Hindlimb muscle (tissue), 1 donor: ENCODE measurements around the gene TEK. TPM values are rescaled to one million over a fixed set of nuclear protein-coding genes. Genes with fewer than 3 reads are reported as not detected.
"Not testable (repeated sequence)": the region's sequence is repeated elsewhere in the genome, so short reads cannot be mapped to it uniquely, and the experiment has no call there.

Experiments used
- DNase-seq: peaks from one replicate; pipeline ENCODE4 v3.0.0-alpha.2; 2013
- polyA plus RNA-seq: library from polyadenylated mRNA; unstranded; fragments of 120-200 nt; gene quantifications from one replicate; pipeline ENCODE4 v1.2.1, GENCODE V29; 2013; ENCODE audit not compliant: insufficient read length

The TEK gene
- polyA plus RNA-seq, 1 donor: 15.0 TPM

DNA sequence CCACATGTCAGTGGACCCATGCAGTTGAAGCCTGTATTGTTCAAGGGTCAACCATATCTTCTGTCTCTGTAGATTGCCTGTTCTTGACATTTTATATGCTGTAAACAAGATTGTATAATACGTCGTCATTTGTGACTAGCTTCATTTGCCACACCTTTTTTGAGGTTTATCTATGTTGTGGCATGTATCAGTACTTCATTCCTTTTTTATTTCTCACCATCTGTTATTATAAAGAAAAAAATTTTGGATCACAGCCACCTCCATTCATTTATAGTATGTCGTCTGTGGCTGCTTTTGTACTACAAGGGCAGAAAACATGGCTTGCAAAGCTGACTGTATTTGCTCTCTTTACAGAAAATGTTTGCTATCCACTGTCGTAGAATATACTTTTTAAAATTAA is 72.4 kb downstream of the TEK start:
- no peak for DNase-seq

DNA sequence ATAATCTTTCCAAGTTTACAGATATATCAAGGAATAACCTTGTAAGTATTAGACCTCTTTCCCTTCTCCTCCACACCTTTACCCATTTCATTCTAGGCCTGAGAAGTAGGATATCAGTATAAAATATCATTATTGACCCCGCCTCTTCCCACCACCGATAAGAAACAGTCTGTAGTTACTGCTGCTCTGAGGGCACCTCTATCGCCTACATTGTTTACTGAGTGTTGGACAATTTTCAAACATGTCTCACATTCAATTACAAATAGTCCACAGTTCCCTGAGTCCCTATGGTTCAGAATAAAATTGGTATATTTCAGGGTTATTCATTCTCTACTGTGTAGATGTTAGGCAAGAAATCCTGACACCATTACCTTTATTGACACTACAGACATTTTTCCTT is 73.4 kb downstream of the TEK start:
- no peak for DNase-seq

DNA sequence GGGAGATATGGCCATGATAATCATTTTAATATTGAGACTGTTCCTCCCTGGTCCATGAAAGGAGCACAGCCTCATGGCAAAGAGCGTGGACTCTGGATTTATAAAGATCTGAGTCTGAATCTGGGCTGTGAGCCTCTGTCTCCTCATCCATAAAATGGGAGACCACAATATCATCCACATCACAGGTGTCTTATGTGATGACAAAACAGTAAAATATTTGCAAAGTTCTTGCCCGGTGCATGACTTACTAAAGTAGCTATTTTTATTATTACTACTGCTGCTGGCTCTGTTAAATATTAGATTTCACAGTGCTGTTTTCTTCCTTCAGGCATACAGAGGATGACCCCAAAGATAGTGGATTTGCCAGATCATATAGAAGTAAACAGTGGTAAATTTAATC is 74.1 kb downstream of the TEK start:
- no peak for DNase-seq

DNA sequence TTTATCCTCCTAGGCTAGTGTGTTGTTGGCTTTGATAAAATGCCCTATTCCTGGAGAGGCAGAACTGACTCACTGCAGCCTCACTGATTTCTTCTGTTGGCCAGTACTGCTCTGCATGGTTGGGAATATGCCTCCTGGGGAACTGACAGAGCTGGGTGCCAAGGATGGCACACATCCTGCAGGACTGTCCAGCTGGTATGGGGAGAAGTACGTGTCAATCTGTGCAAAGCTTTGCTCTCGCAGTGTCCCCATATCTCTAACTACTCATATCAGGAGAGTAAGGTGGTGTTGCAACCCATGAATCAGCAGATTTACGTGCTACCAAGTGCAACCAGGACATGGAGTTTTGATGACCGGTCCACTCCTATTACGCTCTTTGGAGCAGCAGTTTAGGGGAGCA is 74.7 kb downstream of the TEK start:
- no peak for DNase-seq

DNA sequence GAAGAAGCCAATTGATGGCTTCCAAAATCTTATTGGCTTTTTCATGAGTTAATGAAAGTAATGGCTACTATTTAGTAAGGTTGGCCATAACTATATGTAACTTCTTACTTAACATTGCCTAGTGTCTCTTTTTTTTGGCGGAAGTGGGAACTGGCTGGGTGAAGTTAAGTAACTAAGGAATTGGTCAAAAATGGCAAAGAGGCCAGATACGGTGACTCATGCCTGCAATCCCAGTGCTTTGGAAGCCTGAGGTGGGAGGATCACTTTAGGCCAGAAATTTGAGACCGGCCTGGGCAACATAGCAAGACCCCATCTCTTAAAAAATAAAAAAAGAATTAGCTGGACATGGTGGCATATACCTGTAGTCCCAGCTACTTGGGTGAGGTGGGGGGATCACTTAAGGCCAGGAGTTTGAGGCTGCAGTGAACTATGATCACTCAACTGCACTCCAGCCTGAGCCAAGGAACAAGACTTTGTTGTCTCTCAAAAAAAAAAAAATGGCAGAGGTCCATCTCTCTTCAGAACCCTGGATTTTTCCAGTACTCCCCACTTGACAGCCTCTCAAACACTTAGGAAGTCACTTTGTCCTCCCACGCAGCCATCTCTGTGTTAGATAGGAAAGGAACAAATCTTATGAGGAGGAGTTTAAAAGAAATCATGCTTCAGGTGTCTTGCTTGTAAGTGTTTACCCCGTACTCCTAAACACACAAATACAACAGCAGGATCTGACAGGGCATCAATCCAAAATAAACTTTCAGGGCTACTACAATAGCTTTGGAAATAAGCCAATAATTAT is 75.7 kb downstream of the TEK start:
- no peak for DNase-seq

DNA sequence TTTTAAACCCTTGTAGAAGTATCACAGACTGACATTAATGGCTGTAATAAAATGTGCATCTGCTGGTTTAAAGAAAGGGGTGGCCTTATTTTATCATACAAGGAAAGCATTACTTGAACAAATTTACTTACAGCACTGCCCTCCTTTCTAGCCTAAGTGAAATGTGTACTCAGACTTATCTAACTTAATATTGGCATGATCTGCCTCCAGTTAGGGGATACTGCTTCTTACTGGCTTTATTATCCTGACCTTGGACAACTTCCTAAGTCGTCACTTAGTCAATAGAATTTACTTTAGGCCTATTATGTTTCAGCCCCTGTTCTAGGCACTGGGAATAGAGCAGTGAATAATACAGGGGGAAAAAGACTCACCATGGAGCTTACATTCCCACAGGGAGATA is 79.4 kb downstream of the TEK start:
- DNase-seq: no peak

DNA sequence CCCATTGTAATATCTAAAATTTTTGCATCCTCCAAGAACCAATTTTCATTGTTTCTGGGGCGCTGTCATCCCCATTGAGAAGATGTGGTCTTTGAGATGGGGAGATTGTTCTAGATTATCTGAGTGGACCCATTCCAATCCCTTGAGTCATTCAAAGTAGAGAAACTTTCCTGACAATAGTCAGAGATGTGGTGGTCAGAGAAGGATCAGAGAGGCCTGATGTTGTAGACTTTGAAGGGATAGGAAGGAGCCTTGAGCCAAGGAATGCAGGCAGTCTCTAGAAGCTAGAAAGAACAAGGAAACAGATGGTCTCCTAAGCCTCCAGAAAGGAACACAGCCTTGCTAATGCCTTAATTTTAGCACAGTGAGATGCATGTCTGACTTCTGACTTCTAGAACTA is 80.4 kb downstream of the TEK start:
- DNase-seq: no peak

DNA sequence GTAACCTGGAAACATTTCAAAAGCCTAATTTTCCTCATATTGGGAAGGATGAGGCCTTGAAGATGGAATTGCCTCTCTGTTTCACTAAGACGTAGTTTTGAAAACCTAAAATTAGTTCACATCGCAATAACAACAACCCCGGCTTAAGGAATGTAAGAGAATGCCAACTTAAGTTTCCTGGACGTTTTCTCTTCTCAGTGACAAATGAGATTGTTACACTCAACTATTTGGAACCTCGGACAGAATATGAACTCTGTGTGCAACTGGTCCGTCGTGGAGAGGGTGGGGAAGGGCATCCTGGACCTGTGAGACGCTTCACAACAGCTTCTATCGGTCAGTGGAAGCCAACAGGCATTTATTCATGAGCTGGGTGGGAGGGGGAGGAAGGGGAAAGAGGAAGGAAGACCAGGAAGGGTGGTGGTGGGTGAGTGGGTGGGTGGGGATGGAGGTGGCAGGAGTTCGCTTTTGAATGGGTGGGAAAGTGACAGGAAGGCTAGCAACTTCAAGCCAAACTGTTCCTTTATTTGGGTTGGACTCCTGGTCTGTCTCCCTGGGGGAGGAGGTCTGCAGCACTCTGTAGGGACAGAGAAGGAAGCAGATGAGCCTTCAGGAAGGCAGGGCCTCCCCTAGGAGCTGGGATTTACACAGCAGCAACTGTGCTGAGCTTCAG is 83.4 kb downstream of the TEK start:
- DNase-seq: no peak

DNA sequence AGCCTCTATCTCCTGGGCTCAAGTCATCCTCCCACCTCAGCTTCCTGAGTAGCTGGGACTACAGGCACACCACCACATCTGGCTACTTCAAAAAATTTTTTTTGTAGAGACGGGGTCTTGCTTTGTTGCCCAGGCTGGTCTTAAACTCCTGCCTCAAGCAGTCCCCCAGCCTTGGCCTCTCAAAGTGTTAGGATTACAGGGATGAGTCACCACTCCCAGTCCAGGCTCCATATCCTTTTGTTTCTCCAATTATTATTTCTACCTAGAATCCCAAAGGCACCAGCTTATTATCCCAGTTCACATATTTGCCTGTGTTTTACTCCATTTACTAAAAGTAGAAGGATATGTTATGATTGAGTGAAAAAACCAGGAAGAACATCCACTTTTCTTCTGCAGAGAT is 84.9 kb downstream of the TEK start:
- DNase-seq: no peak

DNA sequence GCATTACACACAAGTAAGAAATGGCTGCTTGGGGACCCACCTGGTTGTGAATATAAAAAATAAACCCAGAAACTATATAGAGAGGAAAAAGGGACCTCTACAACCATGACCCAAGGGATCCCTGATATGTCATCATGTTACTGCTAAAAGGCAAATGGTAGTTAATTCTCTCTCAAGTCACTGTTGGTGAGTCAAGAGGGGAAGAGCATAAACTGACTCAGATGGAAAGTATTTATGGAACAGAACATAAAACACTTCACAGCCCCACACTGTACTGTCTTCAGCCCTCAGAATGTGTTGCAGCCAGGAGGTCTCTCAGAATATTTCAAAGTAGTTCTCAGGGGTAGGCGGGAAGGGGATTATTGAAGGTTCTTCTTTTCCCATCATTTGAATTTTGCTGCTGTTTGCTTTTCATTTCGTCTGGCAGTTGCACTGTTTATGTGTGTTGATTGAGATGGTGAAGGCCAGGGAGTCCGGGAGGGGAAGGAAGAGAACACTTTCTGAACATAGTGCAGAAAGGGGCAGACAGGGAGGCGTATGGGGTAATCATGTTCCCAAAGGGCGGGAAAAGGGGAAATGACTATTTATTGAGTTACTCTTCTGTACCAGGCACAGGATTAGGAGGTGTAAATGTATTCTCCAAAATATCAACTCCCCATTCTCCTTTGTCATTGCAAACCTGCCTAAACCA is 85.5 kb downstream of the TEK start:
- no peak for DNase-seq

DNA sequence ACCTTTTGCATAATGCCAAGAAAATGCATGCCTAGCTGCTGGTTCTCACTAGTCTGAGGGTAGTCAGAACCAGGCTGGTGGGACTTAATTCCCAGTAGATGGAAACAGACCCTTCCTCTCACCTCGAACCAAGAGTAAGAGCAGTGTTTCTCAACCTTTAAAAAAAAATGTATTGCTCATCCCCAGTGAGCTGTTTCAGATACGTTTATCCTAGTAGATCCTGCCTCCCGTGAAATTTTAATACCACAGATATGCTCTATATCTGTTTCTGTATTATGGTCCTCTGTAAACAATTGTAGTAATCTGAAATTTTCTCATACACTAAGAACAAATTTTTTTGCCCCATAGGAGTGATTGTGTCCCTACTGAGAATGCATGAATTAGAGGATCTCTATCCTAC is 86.2 kb downstream of the TEK start:
- DNase-seq: no peak

DNA sequence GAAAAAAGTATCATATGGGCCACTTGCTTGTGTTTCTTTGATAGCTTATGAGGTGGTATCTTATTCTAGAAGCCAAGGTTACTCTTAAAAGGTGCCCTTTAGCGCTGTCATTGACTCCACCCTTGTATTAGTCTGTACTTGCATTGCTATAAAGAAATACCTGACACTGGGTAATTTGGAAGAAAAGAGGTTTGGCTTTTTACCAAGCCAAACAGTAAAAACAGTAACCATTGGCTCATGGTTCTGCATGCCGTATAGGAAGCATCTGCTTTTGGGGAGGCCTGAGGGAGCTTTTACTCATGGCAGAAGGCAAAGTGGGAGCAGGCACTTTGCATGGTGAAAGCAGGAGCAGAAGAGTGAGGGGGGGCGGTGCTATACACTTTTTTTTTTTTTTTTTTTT is 87.4 kb downstream of the TEK start:
- DNase-seq: no peak

DNA sequence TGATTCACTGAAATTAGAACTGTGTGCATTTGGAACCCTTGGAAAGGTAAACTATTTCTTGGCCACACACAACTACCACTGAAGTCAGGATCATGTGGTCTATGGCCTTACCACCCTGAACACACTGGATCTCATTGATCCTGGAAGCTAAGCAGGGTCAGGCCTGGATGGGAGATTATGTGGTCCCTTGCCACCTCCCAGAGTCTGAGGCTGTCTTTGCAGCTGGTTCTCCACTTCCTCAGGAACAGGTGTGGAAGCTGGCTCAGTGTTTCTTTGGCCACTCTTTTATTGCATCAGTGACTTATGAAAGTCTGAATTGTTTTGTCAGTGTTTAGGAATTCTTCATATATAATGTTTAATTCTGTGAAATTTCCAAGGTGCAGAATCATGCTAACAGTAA is 89.2 kb downstream of the TEK start:
- DNase-seq: no peak

DNA sequence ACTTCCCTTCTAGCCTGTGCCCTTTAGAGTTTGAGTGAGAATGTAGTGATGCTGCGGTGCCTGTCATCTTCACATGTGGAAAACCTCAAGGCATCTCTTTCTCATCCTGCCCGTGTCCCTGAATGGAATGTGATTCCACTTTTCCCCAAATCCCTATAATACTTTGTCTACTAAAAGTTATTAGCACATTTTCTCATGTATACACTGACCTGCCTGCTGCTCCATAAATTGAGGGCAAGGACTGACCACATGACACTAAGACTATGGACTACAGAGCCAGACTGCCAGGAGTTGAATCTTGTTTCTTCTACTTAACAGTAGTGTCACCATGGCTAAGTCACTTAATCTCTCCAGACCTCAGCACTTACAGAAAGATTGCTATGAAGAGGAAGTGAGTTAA is 93.0 kb downstream of the TEK start:
- no peak for DNase-seq

DNA sequence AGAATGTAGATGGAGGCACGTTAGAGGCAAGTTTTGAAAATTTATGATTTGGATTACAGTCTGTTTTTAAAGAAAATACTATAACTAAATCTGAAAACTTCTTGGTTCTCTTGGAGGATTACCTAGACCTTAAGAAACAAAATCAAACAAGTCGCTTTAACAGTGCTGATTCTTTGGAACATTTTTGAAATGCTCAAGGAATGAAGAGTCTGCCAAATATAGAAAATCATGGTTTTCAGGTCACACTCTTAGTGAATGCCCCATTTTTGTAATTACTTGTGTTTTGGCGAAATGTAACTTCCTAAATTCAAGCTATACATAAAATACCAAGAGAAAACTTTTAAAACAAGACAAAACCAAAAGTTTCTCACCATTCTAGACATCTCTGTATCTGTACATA is 94.8 kb downstream of the TEK start:
- DNase-seq: no peak

DNA sequence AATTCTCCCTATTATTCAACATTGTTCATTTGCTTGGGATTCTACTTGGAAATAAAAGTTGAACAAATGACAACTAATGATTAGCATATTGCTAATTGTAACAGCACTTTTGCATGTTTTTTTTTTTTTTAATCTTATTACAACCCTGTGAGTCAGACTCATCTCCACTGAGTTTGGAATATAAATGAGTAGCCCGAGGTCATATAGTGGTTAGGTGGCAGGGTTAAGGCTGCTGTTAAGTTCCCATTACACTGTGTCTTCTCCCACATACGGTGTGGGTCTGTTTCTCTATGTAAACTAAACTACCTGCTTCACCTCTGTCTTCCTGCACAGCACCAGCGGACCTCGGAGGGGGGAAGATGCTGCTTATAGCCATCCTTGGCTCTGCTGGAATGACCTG is 95.6 kb downstream of the TEK start:
- no peak for DNase-seq

DNA sequence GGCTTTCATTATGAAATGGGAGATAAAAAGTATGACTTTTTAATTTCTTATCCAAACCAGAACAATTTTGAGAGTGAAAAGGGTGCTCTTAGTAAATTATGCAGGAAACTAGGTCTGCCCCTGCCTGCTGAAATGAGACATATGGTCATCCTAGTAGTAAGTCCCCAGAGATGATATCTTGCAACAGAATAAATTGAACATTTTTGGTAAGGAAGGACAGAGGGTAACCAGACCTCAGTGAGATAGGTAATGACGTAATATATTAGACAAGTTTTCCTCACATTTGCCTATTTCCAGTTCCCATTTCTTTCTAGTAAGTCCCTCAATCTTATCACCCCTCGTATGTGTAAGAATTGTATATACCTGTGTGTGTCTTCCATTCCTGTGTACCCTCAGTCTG is 96.2 kb downstream of the TEK start:
- DNase-seq: no peak

DNA sequence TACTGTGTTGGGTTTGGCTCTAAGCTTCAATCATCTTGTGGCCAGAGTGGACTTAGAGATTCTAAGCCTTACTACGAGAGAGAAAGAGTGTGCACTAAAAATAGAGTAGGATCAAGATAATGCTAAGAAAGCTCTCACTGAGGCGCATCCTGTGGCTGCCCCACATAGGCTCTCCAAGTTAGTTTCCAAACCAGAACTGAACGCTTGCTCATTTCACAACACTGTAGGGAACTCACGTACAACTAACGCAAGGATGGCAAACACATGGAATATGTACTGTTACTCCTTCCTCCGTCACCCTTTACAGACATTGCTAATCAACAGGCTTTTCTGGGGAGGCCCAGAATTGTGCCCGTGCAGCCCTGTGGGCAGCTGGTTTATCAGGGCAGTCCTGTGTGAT is 97.0 kb downstream of the TEK start:
- DNase-seq: no peak

DNA sequence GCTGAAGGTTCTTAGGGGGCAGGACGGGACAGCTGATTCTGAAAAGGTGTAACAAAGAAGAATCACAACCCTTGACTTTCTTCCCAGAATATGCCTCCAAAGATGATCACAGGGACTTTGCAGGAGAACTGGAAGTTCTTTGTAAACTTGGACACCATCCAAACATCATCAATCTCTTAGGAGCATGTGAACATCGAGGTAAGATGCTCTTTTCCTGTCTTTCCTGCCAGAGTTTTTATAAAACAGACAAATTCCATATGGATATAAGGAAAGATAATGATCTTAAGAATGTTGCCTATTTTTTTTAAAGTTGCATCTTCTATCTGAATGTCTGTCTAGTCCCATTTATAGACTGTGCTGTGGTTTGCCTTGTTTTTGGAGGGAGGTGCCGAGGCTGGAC is 100.0 kb downstream of the TEK start:
- DNase-seq: no peak

DNA sequence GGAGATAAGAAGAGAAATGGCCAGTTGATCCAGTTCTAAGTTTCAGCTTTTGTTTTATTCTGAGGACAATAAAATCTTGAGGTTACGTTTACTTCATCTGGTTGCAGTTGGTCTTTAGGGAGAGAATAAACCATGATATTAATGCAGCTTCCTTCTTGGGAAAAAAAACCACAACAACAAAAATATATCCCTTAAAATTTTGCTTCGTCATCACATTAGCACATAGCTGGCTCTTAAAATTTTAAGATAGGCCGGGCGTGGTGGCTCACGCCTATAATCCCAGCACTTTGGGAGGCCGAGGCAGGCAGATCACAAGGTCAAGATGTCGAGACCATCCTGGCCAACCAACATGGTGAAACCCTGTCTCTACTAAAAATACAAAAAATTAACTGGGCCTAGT is 101.6 kb downstream of the TEK start:
- no peak for DNase-seq

DNA sequence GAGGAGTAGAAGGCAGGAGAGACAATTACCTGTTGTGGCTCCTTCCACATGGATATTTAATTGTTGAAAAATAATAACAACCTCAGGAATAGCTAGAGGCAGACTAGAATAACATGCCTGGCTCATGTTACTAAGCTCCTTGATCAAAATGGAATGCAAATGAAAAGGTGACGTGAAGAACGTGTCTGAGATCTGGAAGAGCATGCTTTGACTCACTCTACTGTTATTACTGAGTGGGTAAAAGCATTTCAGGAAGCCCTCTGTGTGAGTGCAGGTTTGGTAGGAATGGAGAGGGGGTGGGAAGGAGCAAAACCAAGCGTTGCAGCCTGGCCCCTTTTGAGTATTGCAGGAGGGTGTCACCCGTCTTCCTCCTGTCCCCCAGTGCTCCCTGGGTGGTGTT is 103.2 kb downstream of the TEK start:
- no peak for DNase-seq

DNA sequence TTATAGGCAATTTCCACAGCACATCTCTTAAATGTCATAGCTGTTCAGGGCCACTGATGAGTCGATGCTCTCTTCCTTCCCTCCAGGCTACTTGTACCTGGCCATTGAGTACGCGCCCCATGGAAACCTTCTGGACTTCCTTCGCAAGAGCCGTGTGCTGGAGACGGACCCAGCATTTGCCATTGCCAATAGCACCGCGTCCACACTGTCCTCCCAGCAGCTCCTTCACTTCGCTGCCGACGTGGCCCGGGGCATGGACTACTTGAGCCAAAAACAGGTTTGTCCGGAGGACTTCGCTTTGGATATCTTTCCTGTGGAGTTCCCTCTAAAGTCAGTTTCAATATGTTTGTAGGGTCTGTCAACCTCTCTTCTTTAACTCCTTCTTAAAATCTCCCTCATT is 103.6 kb downstream of the TEK start:
- DNase-seq: no peak

DNA sequence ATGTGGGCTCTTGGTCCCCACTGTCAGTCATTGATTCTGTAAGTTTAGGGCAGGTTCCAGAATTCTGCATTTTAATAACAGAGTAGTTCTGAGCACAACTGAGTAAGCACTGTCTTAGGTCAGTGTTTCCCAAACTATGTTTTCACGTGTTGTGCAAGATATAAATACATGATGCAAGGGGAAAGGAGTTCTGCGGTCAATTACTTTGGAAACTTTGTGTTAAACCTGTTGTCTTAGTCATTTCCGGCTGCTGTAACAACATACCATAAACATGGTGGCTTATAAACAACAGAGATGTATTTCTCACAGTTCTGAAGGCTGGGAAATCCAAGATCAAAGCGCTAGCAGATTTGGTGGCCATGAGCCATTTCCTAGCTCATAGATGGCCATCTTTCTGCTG is 118.2 kb downstream of the TEK start:
- no peak for DNase-seq

DNA sequence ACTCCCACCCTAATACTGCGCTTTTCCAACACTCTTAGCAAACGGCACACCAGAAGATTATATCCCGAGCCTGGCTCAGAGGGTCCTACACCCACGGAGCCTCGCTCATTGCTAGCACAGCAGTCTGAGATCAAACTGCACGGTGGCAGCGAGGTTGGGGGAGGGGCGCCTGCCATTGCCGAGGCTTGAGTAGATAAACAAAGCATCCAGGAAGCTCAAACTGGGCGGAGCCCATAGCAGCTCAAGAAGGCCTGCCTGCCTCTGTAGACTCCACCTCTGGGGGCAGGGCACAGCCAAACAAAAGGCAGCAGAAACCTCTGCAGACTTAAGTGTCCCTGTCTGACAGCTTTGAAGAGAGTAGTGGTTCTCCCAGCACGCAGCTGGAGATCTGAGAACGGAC is 130.6 kb downstream of the TEK start:
- not testable (repeated sequence) for DNase-seq
